ENCODE data around the gene NCOA4. TPM values are rescaled to one million over a fixed set of nuclear protein-coding genes. Genes with fewer than 3 reads are reported as not detected.

Gene NCOA4
- total and polyA plus RNA-seq, 2 of the 4 experiments (the other 2 are of a cell fraction): 62.2 to 188 TPM

DNA sequence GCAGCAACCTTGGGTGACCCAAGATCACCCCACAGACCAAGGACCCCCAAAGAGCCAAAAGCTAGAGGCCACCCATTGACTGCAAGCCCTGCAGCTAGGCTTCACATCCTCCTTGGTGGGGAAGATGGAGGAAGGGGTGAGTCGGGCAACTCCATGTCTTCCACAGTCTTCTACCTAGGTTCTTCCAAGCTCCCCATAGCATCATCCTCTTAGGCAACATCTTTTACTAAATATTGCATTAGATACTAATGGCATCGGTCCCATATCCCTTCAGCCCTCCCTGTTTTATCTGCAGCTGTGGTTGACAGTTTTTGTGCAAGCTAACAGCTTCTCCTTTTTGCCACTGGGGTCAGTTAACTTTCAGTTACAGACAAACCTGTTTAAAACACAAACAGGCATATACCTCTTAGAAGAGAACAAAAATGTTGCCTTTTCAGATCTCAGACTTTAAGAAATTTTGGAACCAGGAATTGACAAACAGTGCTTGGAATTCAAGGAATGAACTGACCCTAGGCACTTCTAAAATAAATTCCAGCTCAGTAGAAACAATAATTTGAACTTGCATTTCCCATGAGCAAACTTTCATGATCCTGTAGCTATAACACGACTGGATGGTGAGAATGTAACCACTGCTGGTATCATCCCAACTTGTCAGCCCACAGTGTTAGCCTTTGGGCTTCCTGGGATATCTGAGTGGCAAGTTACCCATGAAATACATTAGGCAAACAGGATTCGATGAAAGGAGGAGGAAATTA lies 49.6 kb upstream of the NCOA4 start:
- Histone ChIP-seq H3K27me3 (ENCODE audit: control insufficient read depth, insufficient read depth, low read length) (peaks cover 4% of the 10 kb centered on the region), H4K20me1 (ENCODE audit: insufficient read depth, low read length) (no peaks in the 10 kb centered on the region), H3K4me2 (ENCODE audit: low read depth, low read length) (no peak overlapping the region), H3K56ac (ENCODE audit: extremely low read depth, insufficient read depth, low read length) (no peak overlapping the region), H3K4me1 (ENCODE audit: control insufficient read depth, insufficient read depth, low read length) (peaks cover 7% of the 10 kb centered on the region), H2BK120ac (ENCODE audit: low read depth, low read length) (no peak overlapping the region), H3K27ac (ENCODE audit: insufficient read depth, low read length) (no peak overlapping the region), H3K36me3 (ENCODE audit: control insufficient read depth, insufficient read depth, low read length) (no peaks in the 10 kb centered on the region), H3K14ac (replicated peaks; ENCODE audit: low read depth, low read length) (no peak overlapping the region), H3K18ac (ENCODE audit: low read depth, low read length) (no peak overlapping the region), H2BK5ac (ENCODE audit: low read depth, low read length, poor library complexity, severe bottlenecking) (no peak overlapping the region), H3K4ac (ENCODE audit: low read depth, low read length) (no peak overlapping the region), H3K79me1 (ENCODE audit: low read depth in 1 of 2, low read length in 2 of 2) (no peaks in the 10 kb centered on the region), H3K9ac (ENCODE audit: low read depth, low read length) (no peak overlapping the region), H3K4me3 (ENCODE audit: insufficient read depth, low read depth, low read length) (no peak overlapping the region), H3K9me3 (ENCODE audit: control insufficient read depth, insufficient read depth, low read length) (no peaks in the 10 kb centered on the region), H2AK9ac (replicated peaks; ENCODE audit: low read depth, low read length, poor library complexity) (no peak overlapping the region), H4K8ac (ENCODE audit: low read depth in 2 of 2, low read length in 2 of 2) (no peak overlapping the region), H2BK15ac (ENCODE audit: low read depth, low read length) (no peak overlapping the region), H2AK5ac (ENCODE audit: low read depth, low read length) (no peak overlapping the region; the same call in 1 of the 2 replicates), H3K23ac (ENCODE audit: low read depth, low read length) (no peak overlapping the region), H4K5ac (ENCODE audit: low read depth, low read length) (no peak overlapping the region), H3K9me1 (ENCODE audit: insufficient read depth, low read length) (no peaks in the 10 kb centered on the region), H2BK20ac (ENCODE audit: low read depth, low read length) (no peak overlapping the region), H4K91ac (ENCODE audit: insufficient read depth, low read depth, low read length) (no peak overlapping the region), H2AFZ (replicated peaks; ENCODE audit: low read length, poor library complexity) (no peak overlapping the region)
- peak; percentile 46 for ATAC-seq (ENCODE audit: low read depth)
- in situ Hi-C loops (cut with MboI; ENCODE audit: low sequenced_read_pairs): no loop called here
- ChIA-PET POLR2A (ENCODE audit: unreplicated experiment) (no interaction called here), CTCF (no interaction called here)
- no peak for DNase-seq
- 0% methylated on average over 1 of the region's 4 CpGs; no CpG with 5 or more reads in 1 of the 2 experiments for WGBS, 2 experiments (ENCODE audit: extremely low coverage in 2 of 2, insufficient read length in 1 of 2)
- no TSS peak for BruUV-seq (replicated peaks)
- no peak for TF ChIP-seq CEBPB (IDR thresholded peaks at IDR 0.05; ENCODE audit: low read depth, low read length)
- no peak for TF ChIP-seq POLR2A (IDR thresholded peaks at IDR 0.05; ENCODE audit: low read depth, low read length)
- no peak for TF ChIP-seq RAD21 (IDR thresholded peaks at IDR 0.05; ENCODE audit: low read length)
- TF ChIP-seq SMC3 (IDR thresholded peaks at IDR 0.05; ENCODE audit: low read depth, low read length): no peak
- no peak for TF ChIP-seq RCOR1 (IDR thresholded peaks at IDR 0.05; ENCODE audit: insufficient replicate concordance, low read length)
- no peak for TF ChIP-seq MAFK (IDR thresholded peaks at IDR 0.05; ENCODE audit: low read depth, low read length)
- TF ChIP-seq, protein P1, sequence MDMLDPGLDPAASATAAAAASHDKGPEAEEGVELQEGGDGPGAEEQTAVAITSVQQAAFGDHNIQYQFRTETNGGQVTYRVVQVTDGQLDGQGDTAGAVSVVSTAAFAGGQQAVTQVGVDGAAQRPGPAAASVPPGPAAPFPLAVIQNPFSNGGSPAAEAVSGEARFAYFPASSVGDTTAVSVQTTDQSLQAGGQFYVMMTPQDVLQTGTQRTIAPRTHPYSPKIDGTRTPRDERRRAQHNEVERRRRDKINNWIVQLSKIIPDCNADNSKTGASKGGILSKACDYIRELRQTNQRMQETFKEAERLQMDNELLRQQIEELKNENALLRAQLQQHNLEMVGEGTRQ (IDR thresholded peaks at IDR 0.05; ENCODE audit: low read depth, low read length): no peak
- TF ChIP-seq RFX5 (IDR thresholded peaks at IDR 0.05; ENCODE audit: low read depth, low read length): no peak
- no peak for TF ChIP-seq BHLHE40 (IDR thresholded peaks at IDR 0.05; ENCODE audit: low read depth, low read length)
- no peak for TF ChIP-seq MXI1 (IDR thresholded peaks at IDR 0.05; ENCODE audit: borderline replicate concordance, low read depth, low read length)
- no peak for TF ChIP-seq CHD1 (IDR thresholded peaks at IDR 0.05; ENCODE audit: low read depth, low read length)
- TF ChIP-seq MAZ (IDR thresholded peaks at IDR 0.05; ENCODE audit: borderline replicate concordance, low read depth, low read length): no peak
- no peak for TF ChIP-seq FOS (IDR thresholded peaks at IDR 0.05; ENCODE audit: low read depth, low read length)
- no peak for TF ChIP-seq NFE2L2 (IDR thresholded peaks at IDR 0.05; ENCODE audit: low read depth, low read length)
- TF ChIP-seq ELK1 (IDR thresholded peaks at IDR 0.05; ENCODE audit: borderline replicate concordance, low read depth, low read length): no peak
- TF ChIP-seq CTCF (conservative IDR thresholded peaks at IDR 0.05; ENCODE audit: low read depth, low read length): no peak
- dilution Hi-C loops (cut with HindIII; ENCODE audit: low sequenced_read_pairs, unreplicated experiment): no loop called here
- intact Hi-C loops (cut with micrococcal nuclease): loop anchor here (5.0 kb wide), 1 partner anchor 97 kb away; no protein-coding TSS in a partner anchor

Data from IMR-90 (cell line).